Central memory CD8-positive, alpha-beta T cell (primary cell): ENCODE data around the gene BEST2.
"Not testable (repeated sequence)": the region's sequence is repeated elsewhere in the genome, so short reads cannot be mapped to it uniquely, and the experiment has no call there.

Experiments used
- ATAC-seq: fragments of 150-1000 bp; cut with Tn5 transposase; replicated peaks from 2 replicates; pipeline ENCODE4 v1.10.0; 2022; ENCODE audit warnings: mild to moderate bottlenecking, moderate FRiP score, moderate number of reproducible peaks; ENCODE audit not compliant: poor library complexity, severe bottlenecking; ENCODE audit errors: extremely low read depth
- DNase-seq, 2 donors: peaks; one replicate each; pipeline ENCODE4 v3.0.0; 2021; ENCODE audit warnings: low spot score in 2 of 2
- H3K27ac Mint-ChIP-seq: one replicate; pipeline ENCODE4 v1.8.0; 2022; ENCODE audit warnings: low read depth, mild to moderate bottlenecking, moderate library complexity, mixed read lengths
- H3K27me3 Mint-ChIP-seq: one replicate; pipeline ENCODE4 v1.8.0; 2022; ENCODE audit warnings: mixed read lengths
- H3K36me3 Mint-ChIP-seq: one replicate; pipeline ENCODE4 v1.8.0; 2022; ENCODE audit warnings: mild to moderate bottlenecking, moderate library complexity, mixed read lengths; ENCODE audit not compliant: insufficient read depth
- H3K4me1 Mint-ChIP-seq: one replicate; pipeline ENCODE4 v1.8.0; 2022; ENCODE audit warnings: mixed read lengths
- H3K4me3 Mint-ChIP-seq: one replicate; pipeline ENCODE4 v1.8.0; 2022; ENCODE audit warnings: mild to moderate bottlenecking, moderate library complexity, mixed read lengths
- H3K9me3 Mint-ChIP-seq: one replicate; pipeline ENCODE4 v1.8.0; 2022; ENCODE audit warnings: mixed read lengths

BEST2 gene

DNA sequence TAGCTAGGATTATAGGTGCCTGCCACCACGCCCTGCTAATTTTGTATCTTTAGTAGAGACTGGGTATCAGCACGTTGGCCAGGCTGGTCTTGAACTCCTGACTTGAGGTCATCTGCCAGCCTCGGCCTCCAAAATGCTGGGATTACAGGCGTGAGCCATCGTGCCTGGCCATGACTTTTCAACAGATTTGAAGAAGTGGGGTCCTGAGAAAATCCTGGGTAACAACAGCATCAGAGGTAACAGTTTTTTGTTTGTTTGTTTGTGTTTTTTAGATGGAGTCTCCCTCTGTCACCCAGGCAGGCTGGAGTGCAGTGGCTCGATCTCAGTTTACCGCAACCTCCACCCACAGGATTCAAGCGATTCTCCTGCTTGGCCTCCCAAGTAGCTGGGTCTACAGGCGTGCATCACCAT lies 43.4 kb downstream of the BEST2 start:
- DNase-seq (no peak), ATAC-seq (no peak)
- peaks cover 32% of the 10 kb centered on the region for H3K4me1 Mint-ChIP-seq
- H3K4me3 Mint-ChIP-seq: no peak overlapping the region
- peaks cover 54% of the 10 kb centered on the region for H3K36me3 Mint-ChIP-seq
- peak overlapping the region; percentile 97 for H3K27ac Mint-ChIP-seq
- H3K9me3 Mint-ChIP-seq: no peaks in the 10 kb centered on the region
- no peaks in the 10 kb centered on the region for H3K27me3 Mint-ChIP-seq

DNA sequence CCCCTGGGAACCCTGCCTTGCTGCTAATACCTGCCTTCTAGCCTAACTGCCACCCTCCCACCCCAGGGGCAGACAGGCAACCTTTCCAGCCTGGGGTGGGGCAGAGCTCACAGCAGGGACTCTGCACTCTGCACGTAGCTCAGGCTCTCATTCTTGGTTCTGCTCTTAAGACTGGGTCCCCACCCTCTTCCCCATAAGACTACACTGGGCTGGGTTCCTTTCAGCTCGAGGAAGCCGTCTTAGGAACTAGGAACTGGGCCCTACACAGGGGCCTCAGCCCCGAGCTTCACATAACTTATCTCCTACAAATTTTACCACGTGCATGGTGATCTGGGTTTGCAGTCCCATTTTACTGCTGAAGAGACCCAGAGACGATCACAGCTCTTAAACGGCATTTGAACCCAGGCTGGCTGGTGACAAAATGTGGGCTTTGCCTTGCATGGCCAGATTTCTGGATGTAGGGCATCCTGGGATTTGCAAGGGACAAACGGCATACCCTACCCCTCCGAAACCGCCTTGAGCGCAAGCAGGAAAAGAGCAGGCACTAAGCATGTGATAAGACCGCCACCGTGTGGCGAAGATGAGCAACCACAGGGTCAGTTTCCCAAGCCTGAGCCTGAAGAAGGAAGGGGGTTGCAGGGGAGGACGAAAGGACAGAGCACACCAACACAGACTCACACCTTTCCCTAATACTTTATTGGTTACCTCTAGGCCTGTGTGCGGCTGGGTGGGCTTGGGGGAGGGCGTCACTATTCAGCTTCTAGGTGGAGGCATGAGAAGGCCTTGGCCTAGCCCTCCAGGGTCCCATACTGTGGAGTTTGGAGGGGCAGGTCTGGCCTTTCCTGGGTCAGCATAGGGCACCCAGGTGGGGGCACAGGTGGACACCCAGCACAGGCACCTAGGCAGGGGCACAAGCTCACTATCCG lies 44.8 kb downstream of the BEST2 start:
- ATAC-seq: no peak
- H3K36me3 Mint-ChIP-seq: peaks cover 44% of the 10 kb centered on the region
- H3K27ac Mint-ChIP-seq: peak overlapping the region; percentile 97
- no peaks in the 10 kb centered on the region for H3K9me3 Mint-ChIP-seq
- no peaks in the 10 kb centered on the region for H3K27me3 Mint-ChIP-seq
- H3K4me1 Mint-ChIP-seq: peaks cover 26% of the 10 kb centered on the region
- peak; percentile 63 to 73 for DNase-seq
- H3K4me3 Mint-ChIP-seq: peak overlapping the region; percentile 66

DNA sequence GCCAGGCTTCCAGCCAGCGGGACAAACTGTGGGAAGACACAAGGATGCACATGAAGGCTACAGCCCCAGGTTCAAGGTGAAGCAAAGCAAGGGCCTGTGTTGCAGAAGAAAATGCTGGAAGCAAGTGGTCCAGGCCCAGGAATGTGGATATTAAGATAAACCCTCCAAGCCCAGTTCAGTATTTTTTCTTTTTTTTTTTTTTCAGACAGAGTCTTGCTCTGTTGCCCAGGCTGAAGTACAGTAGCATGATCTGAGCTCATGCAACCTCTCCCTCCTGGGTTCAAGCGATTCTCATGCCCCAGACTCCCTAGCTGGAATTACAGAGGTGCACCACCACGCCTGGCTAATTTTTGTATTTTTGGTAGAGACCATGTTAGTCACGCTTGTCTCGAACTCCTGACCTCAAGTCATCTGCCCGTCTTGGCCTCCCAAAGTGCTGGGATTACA lies 45.6 kb downstream of the BEST2 start:
- H3K4me1 Mint-ChIP-seq: peaks cover 28% of the 10 kb centered on the region
- no peak overlapping the region for H3K27ac Mint-ChIP-seq
- H3K36me3 Mint-ChIP-seq: peaks cover 37% of the 10 kb centered on the region
- no peak overlapping the region for H3K4me3 Mint-ChIP-seq
- no peaks in the 10 kb centered on the region for H3K27me3 Mint-ChIP-seq
- no peak for ATAC-seq
- no peaks in the 10 kb centered on the region for H3K9me3 Mint-ChIP-seq
- no peak for DNase-seq

DNA sequence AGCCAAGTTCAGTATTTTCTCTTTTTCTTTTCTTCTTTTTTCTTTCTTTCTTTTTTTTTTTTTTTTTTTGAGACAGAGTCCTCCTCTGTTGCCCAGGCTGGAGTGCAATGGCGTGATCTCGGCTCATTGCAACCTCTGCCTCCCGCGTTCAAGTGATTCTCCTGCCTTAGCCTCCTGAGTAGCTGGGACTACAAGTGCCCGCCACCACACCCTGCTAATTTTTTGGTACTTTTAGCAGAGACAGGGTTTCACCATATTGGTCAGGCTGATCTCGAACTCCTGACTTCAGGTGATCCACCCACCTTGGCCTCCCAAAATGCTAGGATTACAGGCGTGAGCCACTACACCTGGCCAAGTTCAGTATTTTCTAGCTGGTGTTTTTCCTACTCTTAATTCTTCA lies 46.0 kb downstream of the BEST2 start:
- peaks cover 35% of the 10 kb centered on the region for H3K36me3 Mint-ChIP-seq
- not testable (repeated sequence) for H3K27ac Mint-ChIP-seq, H3K9me3 Mint-ChIP-seq, H3K27me3 Mint-ChIP-seq, DNase-seq, ATAC-seq, H3K4me3 Mint-ChIP-seq
- H3K4me1 Mint-ChIP-seq: peaks cover 33% of the 10 kb centered on the region

DNA sequence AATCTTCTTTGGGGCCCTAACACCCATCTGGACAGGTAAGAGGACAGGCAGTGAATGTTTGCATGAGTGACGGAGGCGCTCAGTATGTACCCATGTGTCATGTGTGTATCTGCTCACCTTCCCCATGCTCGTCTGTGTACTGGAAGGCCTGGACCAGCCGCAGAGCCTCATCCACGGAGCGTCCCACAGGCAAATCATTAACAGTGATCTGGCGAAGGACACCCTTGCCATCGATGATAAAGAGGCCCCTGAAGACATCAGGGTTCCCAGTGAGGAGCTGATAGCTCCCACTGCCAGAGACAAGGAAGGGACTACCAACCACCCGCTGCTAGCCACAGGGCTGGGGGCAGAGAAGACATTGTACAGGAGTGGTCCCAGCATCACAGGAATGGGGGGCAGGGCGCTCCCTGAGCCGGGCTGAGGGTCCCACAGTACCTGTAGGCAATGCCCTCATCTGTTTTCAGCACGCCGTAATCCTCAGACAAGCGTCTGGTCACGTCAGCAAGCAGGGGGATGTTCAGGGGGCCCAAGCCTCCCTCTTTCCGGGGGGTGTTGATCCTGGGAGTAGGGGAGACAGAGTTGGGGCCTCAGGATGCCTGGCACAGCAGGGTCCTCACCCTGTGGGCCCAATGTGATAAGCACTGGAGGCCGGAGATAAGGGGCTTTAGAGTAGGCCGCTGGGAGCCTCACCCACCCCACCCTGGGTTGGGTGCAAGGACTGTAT lies 48.3 kb downstream of the BEST2 start:
- peaks cover 14% of the 10 kb centered on the region for H3K36me3 Mint-ChIP-seq
- H3K9me3 Mint-ChIP-seq: no peaks in the 10 kb centered on the region
- DNase-seq (no peak), ATAC-seq (no peak)
- peak overlapping the region; percentile 83 for H3K4me3 Mint-ChIP-seq
- peaks cover 26% of the 10 kb centered on the region for H3K4me1 Mint-ChIP-seq
- H3K27ac Mint-ChIP-seq: no peak overlapping the region
- H3K27me3 Mint-ChIP-seq: no peaks in the 10 kb centered on the region

DNA sequence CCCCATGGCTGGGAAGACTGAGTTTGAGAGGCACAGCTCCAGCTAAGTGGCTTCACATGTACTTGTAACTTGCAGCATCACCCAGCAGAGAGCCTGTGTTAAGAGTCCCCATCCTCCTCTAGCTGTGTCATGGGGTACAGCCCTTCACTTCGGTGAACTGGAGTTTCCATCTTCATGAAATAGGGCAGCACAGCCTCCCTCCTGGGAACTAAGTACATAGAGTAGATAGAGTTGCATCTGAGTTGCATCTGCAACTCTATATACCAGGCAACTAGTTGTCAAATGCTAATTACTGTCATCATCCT lies 48.8 kb downstream of the BEST2 start:
- Mint-ChIP-seq H3K27ac (no peak overlapping the region), H3K27me3 (no peaks in the 10 kb centered on the region), H3K36me3 (peaks cover 13% of the 10 kb centered on the region), H3K4me3 (peak overlapping the region; percentile 83), H3K4me1 (peaks cover 26% of the 10 kb centered on the region), H3K9me3 (no peaks in the 10 kb centered on the region)
- no peak for DNase-seq
- no peak for ATAC-seq

DNA sequence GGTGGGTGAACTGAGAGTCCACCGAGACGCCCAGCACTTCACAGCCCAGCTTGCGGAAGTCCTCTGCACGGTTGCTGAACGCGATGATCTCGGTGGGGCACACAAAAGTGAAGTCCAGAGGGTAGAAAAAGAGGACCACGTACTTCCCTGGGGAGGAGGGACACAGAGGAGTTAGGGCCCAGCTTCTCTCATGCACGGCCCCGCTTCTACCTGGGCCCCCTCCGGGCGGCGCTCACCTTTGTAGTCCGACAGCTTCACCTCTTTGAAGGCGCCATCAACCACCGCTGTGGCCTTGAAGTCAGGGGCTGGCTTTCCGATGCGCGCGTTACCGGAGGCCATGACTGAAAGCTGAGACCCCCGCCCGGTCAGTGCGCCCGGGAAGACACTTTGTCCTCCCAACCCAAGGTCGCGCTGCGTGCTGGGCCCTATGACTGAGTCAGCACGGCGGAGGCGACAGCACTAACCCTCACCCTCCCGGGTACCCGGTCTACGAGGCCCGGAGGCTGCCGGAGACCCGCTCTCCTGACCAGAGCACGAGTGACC lies 49.4 kb downstream of the BEST2 start:
- no peak for DNase-seq
- Mint-ChIP-seq H3K4me1 (peaks cover 22% of the 10 kb centered on the region), H3K27me3 (no peaks in the 10 kb centered on the region), H3K36me3 (peaks cover 13% of the 10 kb centered on the region), H3K27ac (peak overlapping the region; percentile 61), H3K9me3 (no peaks in the 10 kb centered on the region), H3K4me3 (peak overlapping the region; percentile 83)
- ATAC-seq: no peak

DNA sequence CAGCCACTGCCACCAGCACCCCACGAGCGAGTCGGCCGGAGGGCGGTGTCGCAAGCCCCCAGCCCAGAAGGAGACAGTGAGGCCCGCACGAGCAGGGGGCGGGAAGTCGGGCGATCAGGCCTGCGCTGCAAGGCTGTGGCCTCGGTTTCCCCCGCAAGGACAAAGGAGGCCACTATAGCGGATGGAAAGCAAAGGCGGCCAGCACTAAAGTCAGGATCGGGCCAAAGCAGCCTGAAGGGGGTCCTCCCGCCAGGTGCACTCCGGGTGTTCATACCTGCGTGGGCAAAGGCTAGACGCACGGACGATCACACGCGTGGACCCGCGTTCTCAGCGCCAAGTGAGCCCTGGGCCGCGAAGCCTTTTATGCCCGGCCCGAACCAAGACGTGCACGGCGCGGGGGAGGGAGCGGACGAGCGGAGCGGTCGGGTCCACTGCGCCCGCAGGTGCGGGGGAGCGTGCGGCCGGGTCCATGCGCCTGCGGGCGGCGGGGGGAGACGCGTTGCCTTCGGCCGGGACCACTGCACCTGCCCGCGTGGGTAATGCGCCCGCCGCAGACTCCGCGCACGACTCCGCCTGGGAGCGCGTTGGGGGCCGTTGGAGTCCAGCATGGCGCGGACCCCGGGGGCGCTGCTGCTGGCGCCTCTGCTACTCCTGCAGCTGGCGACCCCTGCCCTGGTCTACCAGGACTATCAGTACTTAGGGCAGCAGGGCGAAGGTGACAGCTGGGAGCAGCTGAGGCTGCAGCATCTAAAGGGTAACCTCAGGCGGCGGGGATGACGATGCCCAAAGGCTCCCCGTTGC lies 50.1 kb downstream of the BEST2 start, which contains the start of the genes PRDX2 and THSD8:
Gene PRDX2, minus strand, starts transcription at position 335 of the 801 bp plus-strand sequence. CDS start 539 bp downstream, outside the sequence.
Gene THSD8, plus strand, starts transcription at position 604 of the 801 bp plus-strand sequence. Its CDS starts 3 bp downstream, at position 607.
- peaks cover 12% of the 10 kb centered on the region for H3K36me3 Mint-ChIP-seq
- H3K4me1 Mint-ChIP-seq: peaks cover 22% of the 10 kb centered on the region
- peak within 1 kb of the TSS; percentile 61 for H3K27ac Mint-ChIP-seq
- no peaks in the 10 kb centered on the region for H3K27me3 Mint-ChIP-seq
- H3K4me3 Mint-ChIP-seq: peak within 1 kb of the TSS; percentile 83
- DNase-seq: peak; percentile 48 to 49
- no peaks in the 10 kb centered on the region for H3K9me3 Mint-ChIP-seq
- peak; percentile 59 for ATAC-seq

DNA sequence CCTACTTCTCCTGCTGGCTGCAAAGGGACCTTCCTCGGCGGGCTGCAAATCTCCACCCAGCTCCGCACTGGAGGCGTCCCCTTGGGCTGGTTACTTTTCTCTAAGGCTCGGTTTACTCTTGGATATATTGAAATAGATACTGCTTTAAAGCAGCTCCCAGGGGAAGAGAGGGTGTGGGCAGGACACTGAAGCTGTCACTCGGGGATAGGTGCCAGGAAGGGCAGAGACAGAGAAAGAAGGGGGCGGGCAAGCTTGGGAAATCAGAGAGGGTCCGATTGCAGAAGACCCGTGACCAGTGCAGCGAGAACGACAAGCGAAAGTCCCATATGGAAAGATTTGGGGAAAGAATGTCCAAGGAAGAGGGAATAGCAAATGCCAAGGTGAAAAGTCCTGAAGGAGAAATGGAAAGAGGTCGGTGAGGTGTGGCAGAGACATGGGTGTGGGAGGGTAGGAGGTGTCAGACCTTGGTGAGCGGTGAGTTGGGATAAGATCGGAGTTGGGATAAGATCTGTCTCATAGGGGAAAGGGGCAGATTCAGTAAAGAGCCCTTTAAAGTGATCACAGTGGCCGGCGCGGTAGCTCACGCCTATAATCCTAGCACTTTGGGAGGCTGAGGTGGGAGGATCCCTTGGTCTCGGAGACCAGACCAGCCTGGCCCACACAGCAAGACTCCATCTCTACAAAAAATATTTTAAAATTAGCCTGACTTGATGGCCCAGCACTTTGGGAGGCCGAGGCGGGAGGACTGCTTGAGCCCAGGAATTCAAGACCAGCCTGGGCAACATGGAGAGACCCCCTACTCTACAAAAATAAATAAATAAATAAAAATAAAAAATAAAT lies 50.9 kb downstream of the BEST2 start:
- no peaks in the 10 kb centered on the region for H3K9me3 Mint-ChIP-seq
- peak overlapping the region; percentile 29 for H3K27ac Mint-ChIP-seq
- peaks cover 26% of the 10 kb centered on the region for H3K4me1 Mint-ChIP-seq
- peak overlapping the region; percentile 83 for H3K4me3 Mint-ChIP-seq
- DNase-seq (no peak), ATAC-seq (no peak)
- H3K36me3 Mint-ChIP-seq: peaks cover 15% of the 10 kb centered on the region
- no peaks in the 10 kb centered on the region for H3K27me3 Mint-ChIP-seq

DNA sequence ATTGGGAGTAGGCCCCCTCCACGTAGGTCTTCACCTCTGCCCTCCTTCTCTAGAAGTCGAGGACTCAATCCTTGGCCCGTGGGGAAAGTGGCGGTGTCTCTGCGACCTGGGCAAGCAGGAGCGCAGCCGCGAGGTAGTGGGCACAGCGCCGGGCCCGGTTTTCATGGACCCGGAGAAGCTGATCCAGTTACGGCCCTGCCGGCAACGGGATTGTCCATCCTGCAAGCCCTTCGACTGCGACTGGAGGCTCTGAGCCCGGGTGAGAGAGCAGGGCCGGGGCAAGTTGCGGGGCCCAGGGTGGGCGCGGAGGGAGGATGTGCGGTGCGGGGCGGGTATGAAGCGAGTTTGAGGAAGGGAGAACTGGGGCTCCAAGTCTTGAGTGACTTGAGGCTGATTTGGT lies 52.5 kb downstream of the BEST2 start:
- ATAC-seq (no peak), DNase-seq (no peak)
- no peaks in the 10 kb centered on the region for H3K27me3 Mint-ChIP-seq

DNA sequence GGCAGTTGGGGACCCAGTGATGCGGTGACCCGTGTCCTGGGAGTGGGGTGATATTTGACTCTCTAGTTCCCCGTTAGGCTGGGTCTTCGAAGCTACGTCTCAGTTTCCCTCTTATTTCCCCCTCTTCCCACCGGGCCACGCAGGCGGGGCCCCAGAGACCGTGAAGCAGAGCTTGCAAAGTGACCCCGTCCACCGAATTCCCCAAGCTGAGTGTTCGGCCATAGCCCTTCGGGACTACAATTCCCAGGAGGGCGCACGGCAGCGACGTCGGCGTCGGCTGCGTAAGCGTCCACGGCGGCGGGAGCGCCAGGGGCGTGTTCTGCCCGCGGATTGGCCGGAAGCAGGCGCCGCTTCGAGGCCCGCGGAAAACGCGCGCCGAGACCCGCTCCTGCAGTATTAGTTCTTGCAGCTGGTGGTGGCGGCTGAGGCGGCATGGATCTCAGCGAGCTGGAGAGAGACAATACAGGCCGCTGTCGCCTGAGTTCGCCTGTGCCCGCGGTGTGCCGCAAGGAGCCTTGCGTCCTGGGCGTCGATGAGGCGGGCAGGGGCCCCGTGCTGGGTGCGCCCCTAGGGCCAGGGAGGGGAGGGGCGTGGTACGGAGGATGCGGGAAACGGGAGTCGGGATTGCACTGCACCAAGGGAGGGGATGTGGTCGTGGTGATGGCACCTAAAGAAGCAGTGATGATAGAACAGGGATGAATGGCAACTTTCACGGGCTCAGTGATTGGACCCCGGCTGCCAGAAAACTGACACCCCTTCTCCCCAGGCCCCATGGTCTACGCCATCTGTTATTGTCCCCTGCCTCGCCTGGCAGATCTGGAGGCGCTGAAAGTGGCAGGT lies 54.9 kb downstream of the BEST2 start, which contains the start of gene RNASEH2A:
Gene RNASEH2A, plus strand, starts transcription at position 343 of the 840 bp plus-strand sequence. Its CDS starts 90 bp downstream, at position 433.
- peak within 1 kb of the TSS; percentile 59 for H3K27ac Mint-ChIP-seq
- H3K4me1 Mint-ChIP-seq: peaks cover 19% of the 10 kb centered on the region
- H3K27me3 Mint-ChIP-seq: no peaks in the 10 kb centered on the region
- DNase-seq (peak; percentile 65 to 75), ATAC-seq (peak; percentile 92)
- H3K4me3 Mint-ChIP-seq: peak within 1 kb of the TSS; percentile 94
- peaks cover 8% of the 10 kb centered on the region for H3K36me3 Mint-ChIP-seq
- H3K9me3 Mint-ChIP-seq: no peaks in the 10 kb centered on the region

More for the DNA sequence above, 52.5 kb downstream of the BEST2 start:
- no peak overlapping the region for H3K27ac Mint-ChIP-seq
- H3K4me3 Mint-ChIP-seq: no peak overlapping the region
- H3K36me3 Mint-ChIP-seq: peaks cover 16% of the 10 kb centered on the region
- no peaks in the 10 kb centered on the region for H3K9me3 Mint-ChIP-seq
- H3K4me1 Mint-ChIP-seq: peaks cover 26% of the 10 kb centered on the region
